Osteoblast (primary cell): Measurements from ENCODE around the gene ARL4D. TPM values are rescaled to one million over a fixed set of nuclear protein-coding genes. Genes with fewer than 3 reads are reported as not detected.

ENCODE experiments used
- DNase-seq: peaks from one replicate; pipeline ENCODE4 v3.0.0; 2011; ENCODE audit warnings: low spot score, mixed read lengths; ENCODE audit not compliant: insufficient read length; ENCODE audit errors: missing footprints
- H2AFZ ChIP-seq: 2 replicates; pipeline ENCODE4 v1.6.0; 2011; ENCODE audit warnings: mild to moderate bottlenecking, low read length
- H3K27ac ChIP-seq: 2 replicates; pipeline ENCODE4 v1.5.1; 2011; ENCODE audit warnings: mild to moderate bottlenecking, low read depth, low read length, moderate library complexity
- H3K27me3 ChIP-seq: 2 replicates; pipeline ENCODE4 v1.6.0; 2012; ENCODE audit warnings: mild to moderate bottlenecking, control low read depth, inconsistent platforms, low read length, moderate library complexity; ENCODE audit not compliant: insufficient read depth
- H3K36me3 ChIP-seq: 2 replicates; pipeline ENCODE4 v1.5.1; 2011; ENCODE audit warnings: mild to moderate bottlenecking, low read length, control low read depth, moderate library complexity; ENCODE audit not compliant: insufficient read depth
- H3K4me1 ChIP-seq: 2 replicates; pipeline ENCODE4 v1.5.1; 2011; ENCODE audit warnings: mild to moderate bottlenecking, low read length, control low read depth, moderate library complexity; ENCODE audit not compliant: insufficient read depth
- H3K4me2 ChIP-seq: 2 replicates; pipeline ENCODE4 v1.6.0; 2011; ENCODE audit warnings: mild to moderate bottlenecking, low read length; ENCODE audit not compliant: insufficient read depth
- H3K4me3 ChIP-seq: fragments of 200-600 bp; sonication (generic); 3 replicates; pipeline ENCODE4 v1.5.1; 2012; ENCODE audit warnings: mild to moderate bottlenecking, low read length, inconsistent platforms; ENCODE audit not compliant: insufficient read depth
- H3K79me2 ChIP-seq: 2 replicates; pipeline ENCODE4 v1.6.0; 2012; ENCODE audit warnings: mild to moderate bottlenecking, low read length, control low read depth, inconsistent platforms; ENCODE audit not compliant: insufficient read depth
- H3K9me3 ChIP-seq: 2 replicates; pipeline ENCODE4 v1.5.1; 2011; ENCODE audit warnings: low read depth, low read length, control low read depth
- H4K20me1 ChIP-seq: 2 replicates; pipeline ENCODE4 v1.6.0; 2012; ENCODE audit warnings: mild to moderate bottlenecking, low read length, control low read depth; ENCODE audit not compliant: insufficient read depth
- total RNA-seq: library from RNA; depleted of rRNA; stranded (reverse); fragments of >200 nt; gene quantifications from 2 replicates; pipeline ENCODE4 v1.2.3, GENCODE V29; 2012
- TF ChIP-seq, protein P1 (sequence below): IDR thresholded peaks from 2 replicates; pipeline ENCODE4 v1.5.1; 2011; ENCODE audit warnings: mild to moderate bottlenecking, low read depth, low read length, moderate library complexity; ENCODE audit errors: extremely low read depth

The ARL4D gene
- total RNA-seq, 1 donor, result 18.8 TPM

DNA sequence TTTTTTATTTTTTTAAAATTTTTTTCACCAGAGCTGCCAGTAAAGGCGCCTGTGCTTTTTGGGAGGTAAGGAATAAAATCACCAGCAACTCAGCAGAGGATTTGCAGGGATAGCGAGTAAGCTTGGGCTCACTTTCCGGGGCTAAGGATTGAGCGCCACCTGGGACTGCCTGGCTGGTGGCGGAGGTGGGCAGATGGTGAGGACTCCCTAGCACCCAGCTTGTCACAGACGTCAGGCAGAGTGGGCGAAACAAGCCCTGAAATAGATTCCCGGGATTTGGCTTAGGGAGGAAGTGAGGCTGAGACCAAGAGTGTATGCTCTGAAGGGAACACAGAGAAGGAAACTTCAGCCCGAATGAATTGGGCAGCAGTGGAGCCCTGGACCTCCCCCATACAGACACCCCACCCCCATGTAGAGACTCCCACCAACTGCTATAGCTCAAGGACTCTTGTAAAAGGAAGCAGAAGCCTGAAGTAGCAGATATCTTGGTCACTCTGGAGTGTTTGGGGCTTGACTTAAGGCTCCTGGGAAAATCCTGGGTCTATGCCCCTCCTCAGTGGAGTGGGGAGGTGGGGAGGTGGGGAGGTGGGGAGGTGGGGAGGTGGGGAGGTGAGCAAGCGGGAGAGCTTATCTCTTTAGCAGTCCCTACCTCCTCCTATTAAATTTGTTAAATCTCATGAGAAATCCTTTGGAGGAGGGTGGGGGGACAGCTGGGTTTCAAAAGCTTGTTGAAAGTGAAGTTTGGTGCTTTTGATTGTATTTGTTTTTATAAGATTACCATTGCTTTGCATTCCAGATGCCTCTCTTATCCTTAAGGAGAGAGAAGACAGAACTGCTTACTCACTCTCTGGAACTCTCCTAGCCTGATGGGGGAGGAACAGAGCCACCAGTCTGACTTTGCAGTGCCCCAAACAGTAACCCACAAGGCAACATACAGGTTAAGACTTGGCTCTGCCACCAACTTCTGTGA lies 8.2 kb downstream of the ARL4D start:
- TF ChIP-seq, protein P1, sequence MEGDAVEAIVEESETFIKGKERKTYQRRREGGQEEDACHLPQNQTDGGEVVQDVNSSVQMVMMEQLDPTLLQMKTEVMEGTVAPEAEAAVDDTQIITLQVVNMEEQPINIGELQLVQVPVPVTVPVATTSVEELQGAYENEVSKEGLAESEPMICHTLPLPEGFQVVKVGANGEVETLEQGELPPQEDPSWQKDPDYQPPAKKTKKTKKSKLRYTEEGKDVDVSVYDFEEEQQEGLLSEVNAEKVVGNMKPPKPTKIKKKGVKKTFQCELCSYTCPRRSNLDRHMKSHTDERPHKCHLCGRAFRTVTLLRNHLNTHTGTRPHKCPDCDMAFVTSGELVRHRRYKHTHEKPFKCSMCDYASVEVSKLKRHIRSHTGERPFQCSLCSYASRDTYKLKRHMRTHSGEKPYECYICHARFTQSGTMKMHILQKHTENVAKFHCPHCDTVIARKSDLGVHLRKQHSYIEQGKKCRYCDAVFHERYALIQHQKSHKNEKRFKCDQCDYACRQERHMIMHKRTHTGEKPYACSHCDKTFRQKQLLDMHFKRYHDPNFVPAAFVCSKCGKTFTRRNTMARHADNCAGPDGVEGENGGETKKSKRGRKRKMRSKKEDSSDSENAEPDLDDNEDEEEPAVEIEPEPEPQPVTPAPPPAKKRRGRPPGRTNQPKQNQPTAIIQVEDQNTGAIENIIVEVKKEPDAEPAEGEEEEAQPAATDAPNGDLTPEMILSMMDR, result no peak
- H3K4me2 ChIP-seq, result peak overlapping the region; percentile 59
- H3K36me3 ChIP-seq, result no peaks in the 10 kb centered on the region
- H2AFZ ChIP-seq, result peak overlapping the region; percentile 8
- peaks cover 10% of the 10 kb centered on the region for H3K79me2 ChIP-seq
- H3K9me3 ChIP-seq, result no peaks in the 10 kb centered on the region
- no peaks in the 10 kb centered on the region for H3K27me3 ChIP-seq
- H3K27ac ChIP-seq, result peak overlapping the region; percentile 55
- H4K20me1 ChIP-seq, result no peaks in the 10 kb centered on the region
- peak; percentile 88 for DNase-seq
- H3K4me3 ChIP-seq, result no peak overlapping the region
- peaks cover 28% of the 10 kb centered on the region for H3K4me1 ChIP-seq

DNA sequence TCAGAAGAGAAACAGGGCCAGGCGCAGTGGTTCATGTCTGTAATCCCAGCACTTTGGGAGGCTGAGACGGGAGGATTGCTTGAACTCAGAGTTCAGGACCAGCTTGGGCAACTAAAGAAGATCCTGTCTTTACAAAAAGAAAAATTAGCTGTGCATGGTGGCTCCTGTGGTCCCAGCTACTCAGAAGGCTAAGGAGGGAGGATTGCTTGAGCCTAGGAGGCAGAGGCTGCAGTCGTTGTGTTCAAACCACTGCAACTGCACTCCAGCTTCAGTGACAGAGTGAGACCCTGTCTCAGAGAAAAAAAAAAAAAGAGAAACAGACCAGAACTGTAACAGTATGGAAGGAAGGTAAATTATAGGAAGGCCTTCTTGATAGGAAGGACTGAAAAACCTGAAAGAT lies 10.3 kb downstream of the ARL4D start:
- H3K9me3 ChIP-seq, result no peaks in the 10 kb centered on the region
- H3K27me3 ChIP-seq, result no peaks in the 10 kb centered on the region
- no peak overlapping the region for H3K27ac ChIP-seq
- H3K4me2 ChIP-seq, result no peak overlapping the region
- no peak overlapping the region for H2AFZ ChIP-seq
- H3K4me3 ChIP-seq, result no peak overlapping the region
- peaks cover 23% of the 10 kb centered on the region for H3K4me1 ChIP-seq
- TF ChIP-seq, protein P1, result no peak
- H3K79me2 ChIP-seq, result no peaks in the 10 kb centered on the region
- H4K20me1 ChIP-seq, result no peaks in the 10 kb centered on the region
- no peaks in the 10 kb centered on the region for H3K36me3 ChIP-seq
- no peak for DNase-seq

DNA sequence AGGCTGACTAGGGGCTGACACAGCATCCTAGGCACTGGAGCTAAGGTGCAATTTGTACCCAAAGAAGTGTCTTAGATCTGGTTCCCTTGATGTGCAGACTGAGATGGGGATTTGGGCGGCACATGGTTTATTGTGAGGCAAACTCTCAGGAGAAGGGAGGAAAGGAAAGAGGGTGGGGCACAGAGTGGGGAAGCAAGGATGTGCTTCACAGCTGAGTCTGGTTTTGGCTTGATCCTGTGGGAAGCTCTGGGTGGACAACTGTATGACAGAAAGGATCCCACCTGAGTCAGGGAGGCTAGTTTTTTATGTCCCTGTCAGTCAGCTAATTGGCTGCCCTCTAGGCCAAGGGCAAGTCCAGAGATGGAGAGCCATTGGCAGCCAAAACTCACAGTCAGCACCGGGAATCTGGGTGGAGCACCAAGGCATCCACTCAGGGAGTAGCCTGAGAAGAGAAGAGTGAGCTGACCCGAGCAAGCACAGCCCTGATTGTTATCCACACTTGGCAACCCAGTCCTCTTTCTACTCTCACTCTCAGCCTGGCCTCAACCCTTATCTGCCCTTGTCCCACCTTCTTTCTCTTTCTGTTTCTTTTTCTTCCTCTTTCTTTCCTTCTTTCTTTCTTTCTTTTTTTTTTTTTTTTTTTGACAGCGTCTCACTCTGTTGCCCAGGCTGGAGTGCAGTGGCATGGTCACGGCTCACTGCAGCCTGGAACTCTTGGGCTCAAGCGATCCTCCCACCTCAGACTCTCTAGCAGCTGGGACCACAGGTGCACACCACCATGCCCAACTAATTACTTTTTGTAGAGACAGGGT lies 12.0 kb downstream of the ARL4D start:
- Histone ChIP-seq H3K4me3 (no peak overlapping the region), H3K36me3 (no peaks in the 10 kb centered on the region), H3K4me2 (no peak overlapping the region), H3K27me3 (no peaks in the 10 kb centered on the region), H4K20me1 (no peaks in the 10 kb centered on the region), H3K79me2 (no peaks in the 10 kb centered on the region), H3K4me1 (peaks cover 23% of the 10 kb centered on the region), H3K27ac (no peak overlapping the region), H3K9me3 (no peaks in the 10 kb centered on the region), H2AFZ (no peak overlapping the region)
- DNase-seq, result peak; percentile 88
- TF ChIP-seq, protein P1, result no peak

DNA sequence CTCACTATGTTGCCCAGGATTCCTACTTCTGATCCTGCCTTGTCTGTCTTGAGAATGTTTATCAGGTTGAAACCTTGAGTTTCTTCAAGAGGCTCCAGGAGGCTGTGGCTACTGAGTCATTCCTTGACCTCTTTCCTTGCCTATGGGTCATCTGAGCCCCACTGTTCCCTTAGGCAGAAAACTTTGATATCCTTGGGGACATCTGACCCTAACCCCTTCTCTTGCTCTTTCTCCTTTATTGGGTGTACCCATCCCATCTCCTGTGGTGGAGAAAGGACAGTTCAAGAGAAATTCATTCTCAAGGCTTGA lies 12.5 kb downstream of the ARL4D start:
- Histone ChIP-seq H3K4me3 (no peak overlapping the region), H3K79me2 (no peaks in the 10 kb centered on the region), H3K4me1 (peaks cover 23% of the 10 kb centered on the region), H3K36me3 (no peaks in the 10 kb centered on the region), H3K4me2 (no peak overlapping the region), H3K27me3 (no peaks in the 10 kb centered on the region), H3K27ac (no peak overlapping the region), H3K9me3 (no peaks in the 10 kb centered on the region), H2AFZ (no peak overlapping the region), H4K20me1 (no peaks in the 10 kb centered on the region)
- TF ChIP-seq, protein P1, result no peak
- DNase-seq, result no peak
